H9 (cell line): ENCODE results near the gene OGFOD2. TPM values are rescaled to one million over a fixed set of nuclear protein-coding genes. Genes with fewer than 3 reads are reported as not detected.

Source experiments
- DNase-seq: peaks from one replicate; pipeline ENCODE4 v3.0.0-alpha.2; 2017
- H2AFZ ChIP-seq: one replicate; pipeline ENCODE4 v1.6.1; 2013; ENCODE audit warnings: mild to moderate bottlenecking, low read length, control low read depth, moderate library complexity
- H2AK5ac ChIP-seq: 2 replicates; pipeline ENCODE4 v1.6.1; 2013; ENCODE audit warnings: low read length, control low read depth, mixed read lengths; ENCODE audit not compliant: insufficient read length
- H2BK120ac ChIP-seq: one replicate; pipeline ENCODE4 v1.6.1; 2013; ENCODE audit warnings: low read depth, mild to moderate bottlenecking, low read length, control low read depth, inconsistent platforms; ENCODE audit not compliant: poor library complexity, severe bottlenecking
- H2BK12ac ChIP-seq: 2 replicates; pipeline ENCODE4 v1.6.1; 2013; ENCODE audit warnings: low read length, control low read depth, mixed read lengths, low read depth; ENCODE audit not compliant: insufficient read length
- H2BK15ac ChIP-seq: 2 replicates; pipeline ENCODE4 v1.6.1; 2013; ENCODE audit warnings: low read depth, low read length, control low read depth
- H2BK20ac ChIP-seq: one replicate; pipeline ENCODE4 v1.6.1; 2013; ENCODE audit warnings: low read depth, mild to moderate bottlenecking, low read length, control low read depth, inconsistent platforms; ENCODE audit not compliant: poor library complexity, severe bottlenecking
- H2BK5ac ChIP-seq: 2 replicates; pipeline ENCODE4 v1.6.1; 2013; ENCODE audit warnings: low read length, control low read depth, mixed read lengths; ENCODE audit not compliant: insufficient read length
- H3K14ac ChIP-seq: 2 replicates; pipeline ENCODE4 v1.6.1; 2013; ENCODE audit warnings: low read length, control low read depth; ENCODE audit not compliant: insufficient read depth
- H3K18ac ChIP-seq: 2 replicates; pipeline ENCODE4 v1.6.1; 2013; ENCODE audit warnings: low read depth, mild to moderate bottlenecking, mixed read lengths, low read length, control low read depth; ENCODE audit not compliant: insufficient read length
- H3K23ac ChIP-seq: 2 replicates; pipeline ENCODE4 v1.6.1; 2013; ENCODE audit warnings: low read length, control low read depth, mixed read lengths, low read depth; ENCODE audit not compliant: insufficient read length
- H3K23me2 ChIP-seq: 2 replicates; pipeline ENCODE4 v1.6.1; 2013; ENCODE audit warnings: low read depth, mild to moderate bottlenecking, mixed read lengths, low read length, control low read depth; ENCODE audit not compliant: insufficient read length, poor library complexity, severe bottlenecking
- H3K27ac ChIP-seq: 2 replicates; pipeline ENCODE4 v1.5.1; 2013; ENCODE audit warnings: low read length, control low read depth, mixed read lengths, low read depth; ENCODE audit not compliant: insufficient read length
- H3K27me3 ChIP-seq: 2 replicates; pipeline ENCODE4 v1.6.1; 2013; ENCODE audit warnings: low read length, control low read depth, inconsistent platforms; ENCODE audit not compliant: insufficient read depth
- H3K4ac ChIP-seq: 2 replicates; pipeline ENCODE4 v1.6.1; 2013; ENCODE audit warnings: low read depth, mild to moderate bottlenecking, control low read depth, inconsistent platforms, low read length, moderate library complexity
- H3K4me1 ChIP-seq: 2 replicates; pipeline ENCODE4 v1.6.1; 2013; ENCODE audit warnings: low read length, control low read depth, inconsistent platforms; ENCODE audit not compliant: insufficient read depth
- H3K4me2 ChIP-seq: 2 replicates; pipeline ENCODE4 v1.6.1; 2013; ENCODE audit warnings: low read length, control low read depth, mixed read lengths; ENCODE audit not compliant: insufficient read length, insufficient read depth
- H3K56ac ChIP-seq: 2 replicates; pipeline ENCODE4 v1.6.1; 2013; ENCODE audit warnings: low read depth, mild to moderate bottlenecking, mixed read lengths, low read length, control low read depth; ENCODE audit not compliant: insufficient read length
- H3K79me1 ChIP-seq: 2 replicates; pipeline ENCODE4 v1.6.1; 2013; ENCODE audit warnings: low read depth, mild to moderate bottlenecking, moderate library complexity, low read length, control low read depth, inconsistent platforms; ENCODE audit not compliant: insufficient read depth, poor library complexity, severe bottlenecking
- H3K79me2 ChIP-seq: 2 replicates; pipeline ENCODE4 v1.6.1; 2013; ENCODE audit warnings: low read length, control low read depth, inconsistent platforms; ENCODE audit not compliant: insufficient read depth
- H3K9ac ChIP-seq: 2 replicates; pipeline ENCODE4 v1.6.1; 2013; ENCODE audit warnings: low read length, control low read depth, mixed read lengths; ENCODE audit not compliant: insufficient read length; ENCODE audit errors: extremely low read depth
- H3K9me3 ChIP-seq: one replicate; pipeline ENCODE4 v1.6.1; 2013; ENCODE audit warnings: low read depth, low read length, inconsistent platforms; ENCODE audit not compliant: control insufficient read depth
- H3T11ph ChIP-seq: one replicate; pipeline ENCODE4 v1.6.1; 2013; ENCODE audit warnings: mild to moderate bottlenecking, low read length, control low read depth, inconsistent platforms
- H4K20me1 ChIP-seq: one replicate; pipeline ENCODE4 v1.6.1; 2013; ENCODE audit not compliant: control insufficient read depth, insufficient read length, insufficient read depth
- H4K5ac ChIP-seq: 2 replicates; pipeline ENCODE4 v1.6.1; 2013; ENCODE audit warnings: low read depth, mild to moderate bottlenecking, mixed read lengths, low read length, control low read depth; ENCODE audit not compliant: insufficient read length
- H4K8ac ChIP-seq: replicated peaks from 2 replicates; pipeline ENCODE4 v1.6.1; 2013; ENCODE audit warnings: low read length, control low read depth, mixed read lengths, low read depth; ENCODE audit not compliant: insufficient read length
- H4K91ac ChIP-seq: 2 replicates; pipeline ENCODE4 v1.6.1; 2013; ENCODE audit warnings: low read depth, mild to moderate bottlenecking, moderate library complexity, mixed read lengths, low read length, control low read depth; ENCODE audit not compliant: insufficient read length
- H3K27ac Mint-ChIP-seq, 3 experiments: 2 replicates in 2 of 3; 3 replicates in 1 of 3; pipeline ENCODE4 v1.8.0; 2020 to 2021; ENCODE audit warnings: mixed read lengths in 3 of 3, mild to moderate bottlenecking in 1 of 3, moderate library complexity in 1 of 3
- H3K27me3 Mint-ChIP-seq: 2 replicates; pipeline ENCODE4 v1.8.0; 2021; ENCODE audit warnings: low read depth, mild to moderate bottlenecking, moderate library complexity, mixed read lengths
- H3K36me3 Mint-ChIP-seq, 3 experiments: 2 replicates in 2 of 3; 3 replicates in 1 of 3; pipeline ENCODE4 v1.8.0; 2020 to 2021; ENCODE audit warnings: low read depth in 3 of 3, mixed read lengths in 3 of 3; ENCODE audit not compliant: insufficient read depth in 1 of 3
- H3K4me1 Mint-ChIP-seq, 2 experiments: 2 replicates each; pipeline ENCODE4 v1.8.0; 2020; ENCODE audit warnings: mixed read lengths in 2 of 2
- H3K4me3 Mint-ChIP-seq, 2 experiments: 2 replicates in 1 of 2; 3 replicates in 1 of 2; pipeline ENCODE4 v1.8.0; 2020 to 2021; ENCODE audit warnings: mild to moderate bottlenecking in 2 of 2, mixed read lengths in 2 of 2, moderate library complexity in 1 of 2
- H3K9me3 Mint-ChIP-seq, 2 experiments: 2 replicates in 1 of 2; 3 replicates in 1 of 2; pipeline ENCODE4 v1.8.0; 2020; ENCODE audit warnings: mild to moderate bottlenecking in 2 of 2, mixed read lengths in 2 of 2, moderate library complexity in 1 of 2
- WGBS: extraction: QIAGEN DNeasy Blood & Tissue Kit; methylation state at CpG from one replicate; pipeline ENCODE4 v1.1.7; 2013; ENCODE audit warnings: missing lambda C conversion rate, low lambda C conversion rate, mixed read lengths; ENCODE audit not compliant: insufficient read length; ENCODE audit errors: extremely low coverage; 5-methylcytosine and 5-hydroxymethylcytosine counted together
- total RNA-seq: library from RNA; stranded (reverse); gene quantifications from 2 replicates; pipeline ENCODE4 v1.2.1, GENCODE V29; 2021
- TF ChIP-seq, protein P1 (sequence below): fragments of 200-600 bp; sonication (generic); conservative IDR thresholded peaks from 3 replicates; pipeline ENCODE4 v1.8.0; 2021; ENCODE audit warnings: antibody characterized with exemption, mild to moderate bottlenecking

The OGFOD2 gene
- total RNA-seq, 1 experiment from 2014 or later: 14.7 TPM

- peaks cover 5 to 24% of the 10 kb centered on the region in 2 experiments; a peak in 3 of 4 replicates for H3K4me1 Mint-ChIP-seq
- TF ChIP-seq, protein P1, sequence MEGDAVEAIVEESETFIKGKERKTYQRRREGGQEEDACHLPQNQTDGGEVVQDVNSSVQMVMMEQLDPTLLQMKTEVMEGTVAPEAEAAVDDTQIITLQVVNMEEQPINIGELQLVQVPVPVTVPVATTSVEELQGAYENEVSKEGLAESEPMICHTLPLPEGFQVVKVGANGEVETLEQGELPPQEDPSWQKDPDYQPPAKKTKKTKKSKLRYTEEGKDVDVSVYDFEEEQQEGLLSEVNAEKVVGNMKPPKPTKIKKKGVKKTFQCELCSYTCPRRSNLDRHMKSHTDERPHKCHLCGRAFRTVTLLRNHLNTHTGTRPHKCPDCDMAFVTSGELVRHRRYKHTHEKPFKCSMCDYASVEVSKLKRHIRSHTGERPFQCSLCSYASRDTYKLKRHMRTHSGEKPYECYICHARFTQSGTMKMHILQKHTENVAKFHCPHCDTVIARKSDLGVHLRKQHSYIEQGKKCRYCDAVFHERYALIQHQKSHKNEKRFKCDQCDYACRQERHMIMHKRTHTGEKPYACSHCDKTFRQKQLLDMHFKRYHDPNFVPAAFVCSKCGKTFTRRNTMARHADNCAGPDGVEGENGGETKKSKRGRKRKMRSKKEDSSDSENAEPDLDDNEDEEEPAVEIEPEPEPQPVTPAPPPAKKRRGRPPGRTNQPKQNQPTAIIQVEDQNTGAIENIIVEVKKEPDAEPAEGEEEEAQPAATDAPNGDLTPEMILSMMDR: no peak
- WGBS: no CpG with 5 or more reads among the region's 45 CpGs
Observed at GRCh38 chr12:122985338-122986257, 10.6 kb downstream of the OGFOD2 start.

More at GRCh38 chr12:122985338-122986257, 10.6 kb downstream of the OGFOD2 start:
- H3K4me3 Mint-ChIP-seq: no peak overlapping the region
- no peaks in the 10 kb centered on the region for H3K9me3 Mint-ChIP-seq
- H3K4me2 ChIP-seq: no peak overlapping the region
- H4K5ac ChIP-seq: no peak overlapping the region
- H2AFZ ChIP-seq: no peak overlapping the region
- no peak overlapping the region for H4K8ac ChIP-seq
- H3K4ac ChIP-seq: no peak overlapping the region
- DNase-seq: no peak
- no peaks in the 10 kb centered on the region for H4K20me1 ChIP-seq
- no peak overlapping the region for H3K56ac ChIP-seq
- no peak overlapping the region for H3K27ac ChIP-seq
- H2BK5ac ChIP-seq: no peak overlapping the region
- H3K27me3 Mint-ChIP-seq: no peaks in the 10 kb centered on the region
- H3K36me3 Mint-ChIP-seq: peaks cover 0 to 15% (median 8%) of the 10 kb centered on the region in 3 experiments; a peak in 3 of 7 replicates
- no peak overlapping the region for H3K23ac ChIP-seq
- peak overlapping the region in 1 of 3 experiments; percentile 34; a peak in 2 of 7 replicates for H3K27ac Mint-ChIP-seq
- H3K79me2 ChIP-seq: no peaks in the 10 kb centered on the region
- H2BK120ac ChIP-seq: no peak overlapping the region
- no peak overlapping the region for H2BK20ac ChIP-seq
- H3T11ph ChIP-seq: no peak overlapping the region
- no peak overlapping the region for H3K9ac ChIP-seq
- H3K18ac ChIP-seq: no peak overlapping the region
- H3K23me2 ChIP-seq: peaks cover 5% of the 10 kb centered on the region
- H4K91ac ChIP-seq: no peak overlapping the region
- H3K79me1 ChIP-seq: no peaks in the 10 kb centered on the region
- H2BK12ac ChIP-seq: no peak overlapping the region
- H2AK5ac ChIP-seq: no peak overlapping the region
- no peak overlapping the region for H3K14ac ChIP-seq
- H3K9me3 ChIP-seq: no peaks in the 10 kb centered on the region
- H3K4me1 ChIP-seq: peaks cover 5% of the 10 kb centered on the region; the same call in 1 of the 2 replicates
- H3K27me3 ChIP-seq: no peaks in the 10 kb centered on the region
- no peak overlapping the region for H2BK15ac ChIP-seq
